GM18858 (cell line): ENCODE data around the gene PDZD4.

Source experiments
- ATAC-seq: cut with Tn5 transposase; IDR thresholded peaks from one replicate; pipeline ENCODE4 v1.9.1; 2021; ENCODE audit not compliant: unreplicated experiment

The PDZD4 gene, protein sequence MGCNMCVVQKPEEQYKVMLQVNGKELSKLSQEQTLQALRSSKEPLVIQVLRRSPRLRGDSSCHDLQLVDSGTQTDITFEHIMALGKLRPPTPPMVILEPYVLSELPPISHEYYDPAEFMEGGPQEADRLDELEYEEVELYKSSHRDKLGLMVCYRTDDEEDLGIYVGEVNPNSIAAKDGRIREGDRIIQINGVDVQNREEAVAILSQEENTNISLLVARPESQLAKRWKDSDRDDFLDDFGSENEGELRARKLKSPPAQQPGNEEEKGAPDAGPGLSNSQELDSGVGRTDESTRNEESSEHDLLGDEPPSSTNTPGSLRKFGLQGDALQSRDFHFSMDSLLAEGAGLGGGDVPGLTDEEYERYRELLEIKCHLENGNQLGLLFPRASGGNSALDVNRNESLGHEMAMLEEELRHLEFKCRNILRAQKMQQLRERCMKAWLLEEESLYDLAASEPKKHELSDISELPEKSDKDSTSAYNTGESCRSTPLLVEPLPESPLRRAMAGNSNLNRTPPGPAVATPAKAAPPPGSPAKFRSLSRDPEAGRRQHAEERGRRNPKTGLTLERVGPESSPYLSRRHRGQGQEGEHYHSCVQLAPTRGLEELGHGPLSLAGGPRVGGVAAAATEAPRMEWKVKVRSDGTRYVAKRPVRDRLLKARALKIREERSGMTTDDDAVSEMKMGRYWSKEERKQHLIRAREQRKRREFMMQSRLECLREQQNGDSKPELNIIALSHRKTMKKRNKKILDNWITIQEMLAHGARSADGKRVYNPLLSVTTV

DNA sequence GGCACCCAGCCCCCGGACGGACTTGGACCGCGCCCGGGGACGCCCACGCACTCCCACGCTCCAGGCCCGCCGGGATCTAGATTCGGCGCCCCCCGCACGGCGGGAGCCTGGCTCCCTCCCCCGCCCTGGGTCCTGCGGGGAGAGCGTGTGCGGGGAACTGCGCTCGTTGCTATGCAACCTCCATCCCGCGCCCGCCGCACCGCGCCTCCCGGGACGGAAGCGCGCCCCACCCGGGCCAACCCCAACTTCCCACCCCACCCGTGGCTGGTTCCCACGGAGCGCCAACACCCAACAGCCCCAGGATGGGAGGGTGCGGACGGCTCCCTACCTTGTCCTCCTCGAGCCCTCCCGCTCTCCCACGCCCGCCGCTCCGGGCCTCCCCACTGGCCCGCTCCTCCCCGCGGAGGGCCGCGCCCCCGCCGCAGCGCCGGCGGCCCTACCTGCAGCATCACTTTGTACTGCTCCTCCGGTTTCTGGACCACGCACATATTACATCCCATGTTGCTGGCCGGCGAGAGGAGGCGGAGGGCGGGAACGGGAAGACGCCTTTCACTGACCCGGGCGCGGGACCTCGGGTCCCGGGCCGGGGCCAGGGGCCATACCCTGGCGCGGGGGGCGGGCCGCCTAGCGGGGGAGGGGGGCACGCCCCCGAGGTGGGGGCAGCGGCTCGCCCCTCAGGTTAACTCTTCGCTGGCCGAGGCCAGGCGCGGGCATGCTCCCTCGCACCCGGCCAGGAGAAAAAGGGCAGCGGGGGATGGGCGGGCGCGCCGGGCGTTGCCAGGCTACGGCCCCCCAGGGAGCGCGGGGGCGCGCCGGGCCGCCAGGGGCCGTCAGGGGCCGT, at the start of gene PDZD4:
Gene PDZD4, minus strand, starts transcription at position 746 of the 841 bp plus-strand sequence. Its CDS starts 246 bp downstream, at position 500.
- ATAC-seq: no peak

DNA sequence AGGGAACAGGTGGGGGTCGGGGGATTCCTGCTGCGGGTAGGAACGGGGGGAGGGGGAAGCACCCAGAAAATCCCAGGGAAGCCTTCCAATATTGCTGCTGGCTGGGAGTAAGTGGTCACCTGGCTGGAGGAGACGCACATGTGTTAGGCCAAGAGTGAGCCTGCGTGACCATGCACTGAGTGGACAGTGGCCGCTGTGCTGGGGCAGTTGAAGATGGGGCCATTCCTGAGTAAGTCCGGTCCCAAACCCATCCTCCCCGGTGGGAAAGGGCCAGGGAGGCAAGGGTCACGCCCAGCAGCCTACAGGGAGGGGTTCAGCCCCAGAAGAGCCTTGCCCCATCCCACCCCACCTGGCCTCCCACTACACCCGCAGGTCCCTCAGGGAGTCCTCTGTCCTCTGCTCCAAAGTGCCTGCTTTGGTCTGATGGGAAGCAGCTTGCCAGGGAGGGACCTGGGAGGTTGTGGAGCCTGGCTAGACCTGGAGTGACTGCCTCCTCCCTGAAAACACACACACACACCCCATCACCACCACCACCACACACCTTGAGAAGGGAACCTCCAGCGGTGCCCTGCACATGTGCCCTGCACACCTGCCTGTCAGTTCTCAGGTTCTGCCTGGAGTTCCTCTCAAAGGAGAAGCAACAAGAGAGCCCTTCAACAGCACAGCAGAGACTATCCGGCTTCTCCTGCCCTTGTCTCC, 49.5 kb upstream of the PDZD4 start:
- ATAC-seq: no peak

DNA sequence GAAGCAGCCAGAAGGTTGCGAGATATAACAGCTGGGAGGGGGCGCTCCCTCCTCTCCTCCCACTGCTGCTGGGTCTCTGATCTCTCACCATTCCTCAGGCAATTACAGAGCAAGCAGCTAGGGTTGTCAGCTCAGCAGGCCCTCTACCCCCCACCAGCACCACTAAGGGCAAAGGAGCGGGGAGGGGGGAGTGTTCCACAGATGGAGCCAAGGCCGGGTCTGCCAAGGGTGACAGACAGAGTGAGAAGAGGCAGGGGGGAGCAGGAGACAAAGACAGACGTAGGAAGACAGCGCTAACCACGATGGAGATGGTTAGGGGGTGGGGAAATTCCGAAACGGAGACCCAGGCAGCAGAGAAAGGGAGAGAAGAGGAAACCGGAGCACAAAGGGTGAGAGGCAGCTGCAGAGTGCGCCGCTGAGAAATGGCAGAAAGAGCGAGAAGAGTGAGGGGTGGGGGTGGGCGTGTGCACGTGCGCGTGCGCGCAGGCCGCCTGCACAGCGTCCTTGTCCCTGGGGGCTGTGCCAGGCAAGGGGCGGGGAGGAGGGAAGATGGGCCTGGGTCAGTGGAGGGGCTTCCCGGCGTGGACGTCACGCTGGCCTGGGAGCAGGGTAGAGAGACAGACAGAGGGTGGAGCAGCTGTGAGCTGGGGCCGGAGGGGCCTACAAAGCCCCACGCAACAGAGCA, 48.8 kb upstream of the PDZD4 start:
- ATAC-seq: no peak

DNA sequence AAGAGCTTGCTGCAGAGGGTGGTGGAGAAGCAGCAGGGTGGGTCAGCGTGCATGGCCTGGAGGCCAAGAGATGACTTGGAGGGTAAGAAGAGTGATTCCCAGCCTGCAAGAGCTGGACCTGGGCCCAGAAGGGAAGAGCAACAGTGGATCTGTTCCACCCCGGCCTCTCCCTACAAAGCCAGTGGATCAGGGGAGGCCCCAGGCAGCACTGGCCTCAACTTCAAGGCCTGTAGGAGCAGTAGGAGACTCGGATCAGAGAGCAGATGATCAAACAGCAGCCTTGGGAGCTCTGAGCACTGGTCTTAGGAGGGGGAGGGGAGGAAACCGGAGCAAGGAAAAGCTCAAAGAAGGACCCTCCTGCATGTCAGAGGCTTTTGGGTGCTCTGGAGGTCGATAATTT, 48.0 kb upstream of the PDZD4 start:
- ATAC-seq: no peak

DNA sequence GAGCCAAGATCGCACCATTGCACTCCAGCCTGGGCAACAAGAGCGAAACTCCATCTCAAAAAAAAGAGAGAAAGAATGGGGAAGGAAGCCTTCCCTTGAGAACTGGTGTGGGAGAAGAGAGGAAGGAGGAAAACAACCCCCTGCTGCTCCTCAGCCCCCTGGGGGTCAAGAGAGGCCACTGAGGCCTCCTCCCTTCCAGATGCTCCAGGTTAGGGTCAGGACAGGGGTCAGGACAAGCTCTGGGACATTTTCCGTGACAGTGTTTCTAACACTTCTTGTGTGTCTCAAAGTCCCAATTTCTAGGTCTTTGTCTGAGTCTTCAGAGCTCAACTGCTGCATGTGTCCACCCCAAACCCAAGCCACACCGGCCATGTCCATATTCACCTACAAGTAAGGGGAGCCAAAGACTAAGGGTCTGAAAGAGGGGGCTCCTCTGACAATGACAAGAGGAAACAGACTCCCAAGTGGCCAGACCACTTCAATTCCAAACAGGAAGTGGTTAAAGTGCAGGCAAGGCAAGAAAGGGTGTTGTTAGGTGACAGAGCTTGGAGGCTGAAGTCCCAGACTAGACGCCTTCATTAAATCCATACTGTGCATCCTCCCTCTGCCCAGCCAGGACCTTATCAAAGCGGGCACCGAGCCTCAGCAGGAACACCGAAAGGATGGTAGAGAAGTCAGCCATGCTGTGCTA, 47.4 kb upstream of the PDZD4 start:
- no peak for ATAC-seq

DNA sequence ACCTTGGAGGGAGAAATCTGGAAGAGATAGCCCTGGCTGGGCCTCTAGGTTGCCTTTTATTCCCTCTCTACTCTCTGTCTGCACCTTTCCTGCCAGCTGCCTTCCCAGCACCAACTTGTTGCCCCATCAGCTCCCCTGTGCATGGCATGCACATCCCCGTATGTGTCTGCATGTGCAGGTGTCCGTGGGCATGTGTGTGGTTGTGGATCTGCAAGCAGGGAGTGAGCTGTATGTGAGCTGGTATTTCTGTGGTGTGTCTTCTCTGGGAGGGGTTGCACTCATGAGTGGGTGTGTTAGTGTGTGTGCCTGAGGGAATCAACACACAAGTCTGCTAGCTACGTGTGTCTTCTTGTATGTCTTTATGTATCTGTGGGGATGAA, 45.8 kb upstream of the PDZD4 start:
- no peak for ATAC-seq

DNA sequence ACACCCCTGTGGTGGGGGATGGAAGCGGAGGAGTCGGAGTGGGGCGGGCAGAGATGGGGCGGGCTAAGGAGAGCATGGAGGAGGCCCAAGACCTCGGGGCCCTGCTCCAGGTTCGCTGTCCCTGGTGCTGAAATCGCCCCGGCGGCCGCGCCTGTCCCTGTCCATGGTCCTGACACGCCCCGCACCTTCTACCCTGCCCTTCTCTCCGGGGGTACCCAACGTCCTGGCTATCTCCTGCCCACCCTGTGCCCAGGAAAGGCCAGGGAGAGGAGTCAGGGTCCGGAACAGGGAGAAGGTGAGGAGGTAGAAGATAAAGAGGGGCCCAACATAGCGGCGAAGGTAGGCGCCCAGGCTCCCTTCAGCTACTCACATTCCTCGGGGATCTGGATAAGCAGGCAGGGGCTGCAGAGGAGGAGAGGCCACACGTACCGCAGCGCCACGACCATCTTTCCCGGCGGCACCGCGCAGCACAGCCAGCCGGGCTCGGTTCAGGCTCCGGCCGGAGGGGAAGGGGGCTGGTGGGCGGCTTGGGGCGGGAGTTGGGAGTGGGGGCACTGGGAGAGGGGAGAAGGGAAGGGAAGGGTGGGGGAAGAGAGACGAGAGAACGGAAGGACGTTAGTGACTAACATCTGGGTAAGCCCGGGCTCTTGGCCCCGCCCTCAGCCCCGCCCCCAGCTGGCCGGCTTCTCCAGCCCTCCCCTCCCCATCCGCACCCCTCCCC, 45.2 kb upstream of the PDZD4 start:
- no peak for ATAC-seq

DNA sequence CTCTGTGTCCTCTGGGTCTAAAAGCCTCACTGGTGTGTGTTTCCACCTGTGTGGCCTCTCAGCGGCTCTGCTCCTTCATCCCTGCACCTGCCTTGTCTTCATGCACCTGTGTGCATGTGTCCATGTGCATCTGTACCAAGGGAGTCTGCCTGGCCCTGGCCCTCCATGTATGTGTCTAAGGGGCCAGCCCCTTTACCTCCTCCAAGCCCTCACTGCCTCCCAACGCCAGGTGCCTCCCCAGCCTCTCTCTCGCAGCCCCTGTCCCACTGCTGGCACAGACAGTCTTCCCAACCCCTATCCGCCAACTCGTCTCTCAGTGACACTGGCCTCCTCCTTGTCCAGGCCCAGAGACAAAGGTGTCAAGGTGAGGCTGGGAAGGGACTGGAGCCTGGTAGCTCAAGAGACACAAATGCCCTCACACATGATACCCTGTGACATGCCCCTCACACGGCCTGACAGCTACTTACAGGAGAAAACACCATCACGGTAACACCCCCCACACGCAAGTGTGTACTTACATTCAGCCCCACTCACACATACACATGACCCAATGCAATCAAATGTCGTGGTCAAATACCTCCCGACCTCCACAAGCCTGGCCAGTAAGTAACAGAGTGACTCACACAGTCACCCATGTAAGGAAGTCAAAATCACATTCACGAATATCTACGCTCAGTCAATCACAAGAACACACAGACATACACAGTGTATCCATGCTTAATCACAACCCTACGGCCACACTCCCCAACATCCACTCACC, 44.2 kb upstream of the PDZD4 start:
- no peak for ATAC-seq

DNA sequence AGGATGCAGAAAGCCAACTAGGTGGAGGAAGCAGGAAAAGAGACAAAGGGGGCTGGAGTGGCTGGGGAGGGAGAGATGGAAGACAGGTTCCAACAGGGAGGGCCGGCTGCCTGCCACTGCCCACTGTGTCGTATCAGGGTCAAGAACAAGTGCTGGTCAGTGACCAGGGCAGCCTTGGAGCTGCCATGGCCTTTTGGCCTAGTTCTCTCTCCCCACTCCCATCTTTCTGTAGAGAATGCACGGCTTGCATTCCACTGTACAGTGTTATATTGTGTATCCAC, 43.7 kb upstream of the PDZD4 start:
- ATAC-seq: no peak

DNA sequence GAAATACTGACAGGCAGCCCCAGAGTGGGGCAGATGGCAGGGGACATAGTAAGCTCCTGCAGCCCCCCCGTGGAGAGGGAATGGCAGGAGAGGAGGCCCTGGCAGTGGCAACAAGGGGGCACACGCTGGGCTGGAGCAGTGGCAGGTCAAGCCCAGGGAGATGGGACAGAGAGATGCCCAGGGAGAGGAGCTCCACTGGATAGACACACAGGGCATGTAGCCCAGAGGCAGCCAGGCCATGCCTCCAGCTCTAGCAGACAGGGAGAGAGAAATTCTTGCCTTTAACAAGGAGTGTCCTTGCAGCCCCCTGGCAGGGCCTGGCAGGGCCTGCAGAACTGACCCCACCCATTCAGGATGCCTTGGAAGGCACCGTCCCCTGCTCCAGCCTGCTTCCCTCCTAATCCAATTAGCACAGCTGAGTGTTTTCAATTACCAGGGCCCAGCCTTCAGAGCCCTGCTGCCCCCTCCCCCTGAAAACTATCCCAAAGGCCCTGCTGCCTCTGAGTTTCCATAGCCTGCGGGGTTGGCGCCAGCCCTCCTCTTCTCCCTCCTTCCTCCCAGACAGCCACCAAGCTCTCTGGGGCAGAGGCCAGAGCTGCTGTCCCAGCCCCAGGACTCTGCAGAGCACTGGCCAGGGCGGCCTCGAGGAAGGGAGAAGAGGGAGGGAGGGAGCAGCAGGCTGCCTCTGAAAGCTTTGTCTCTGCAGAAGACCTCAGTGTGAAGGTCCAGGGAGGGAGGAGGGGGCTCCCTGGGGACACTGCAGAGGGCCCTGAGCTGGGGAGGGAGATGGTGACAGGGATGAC, 43.1 kb upstream of the PDZD4 start:
- no peak for ATAC-seq

DNA sequence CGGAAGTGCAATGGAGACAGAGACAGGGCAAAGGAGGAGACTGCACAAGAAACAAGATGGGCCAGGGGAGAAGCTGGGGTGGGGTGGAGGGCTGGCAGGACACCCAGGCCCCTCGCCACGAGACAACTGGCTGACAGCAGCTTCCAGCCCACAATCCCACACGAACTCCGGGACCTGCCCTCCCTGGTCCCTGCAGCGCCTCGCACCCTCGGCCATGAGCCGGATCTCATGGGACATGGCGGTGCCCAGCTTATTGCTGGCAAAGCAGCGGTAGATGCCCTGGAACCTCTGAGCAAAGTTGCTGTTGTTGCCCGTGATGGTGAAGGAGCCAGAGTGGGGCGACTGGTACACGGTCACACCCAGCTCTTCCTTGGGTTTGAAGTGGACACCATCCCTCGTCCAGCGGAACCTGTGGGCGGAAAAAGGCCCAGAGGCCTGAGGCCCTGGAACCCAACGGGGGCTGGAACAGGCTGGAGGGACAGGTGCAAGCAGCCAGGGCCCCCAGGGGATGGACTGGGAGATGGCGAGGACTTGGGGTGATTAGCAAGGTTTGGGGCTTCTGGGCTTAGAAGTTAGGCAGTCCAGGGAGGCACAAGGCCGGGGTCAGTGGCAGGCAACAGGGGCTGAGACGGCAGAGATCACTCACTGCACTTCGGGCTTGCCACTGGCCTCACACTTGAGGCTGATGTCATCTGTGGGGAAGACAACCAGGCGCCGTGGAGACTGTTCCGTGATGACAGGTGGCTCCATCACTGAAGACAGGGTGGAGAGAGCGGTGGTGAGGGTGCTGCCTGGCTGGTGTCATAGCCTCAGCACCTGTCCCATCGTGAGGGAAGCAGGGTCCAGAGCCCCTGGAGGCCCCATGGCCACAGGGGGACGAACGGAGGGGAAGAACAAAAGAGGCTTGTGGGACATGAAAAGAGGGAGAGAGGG, 41.9 kb upstream of the PDZD4 start:
- ATAC-seq: no peak

DNA sequence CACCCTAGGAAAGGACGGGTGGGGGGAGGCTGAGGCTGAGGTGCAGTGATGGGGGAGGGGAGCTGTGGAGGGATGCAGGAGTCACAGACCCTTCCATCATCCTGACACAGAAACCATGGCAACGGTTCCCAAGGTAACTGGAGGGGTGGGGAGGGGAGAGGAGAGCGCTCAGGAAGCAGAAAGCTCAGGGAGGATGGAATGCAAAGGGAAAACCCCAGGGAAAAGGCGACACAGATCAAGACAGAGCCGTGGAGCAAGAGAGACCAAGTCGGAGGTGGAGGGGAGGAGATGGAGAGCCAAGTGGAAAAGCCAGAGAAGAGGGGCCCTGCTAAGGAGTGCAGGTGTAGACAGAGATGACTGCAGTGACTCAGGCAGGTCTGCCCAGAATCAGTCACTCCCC, 41.1 kb upstream of the PDZD4 start:
- no peak for ATAC-seq

DNA sequence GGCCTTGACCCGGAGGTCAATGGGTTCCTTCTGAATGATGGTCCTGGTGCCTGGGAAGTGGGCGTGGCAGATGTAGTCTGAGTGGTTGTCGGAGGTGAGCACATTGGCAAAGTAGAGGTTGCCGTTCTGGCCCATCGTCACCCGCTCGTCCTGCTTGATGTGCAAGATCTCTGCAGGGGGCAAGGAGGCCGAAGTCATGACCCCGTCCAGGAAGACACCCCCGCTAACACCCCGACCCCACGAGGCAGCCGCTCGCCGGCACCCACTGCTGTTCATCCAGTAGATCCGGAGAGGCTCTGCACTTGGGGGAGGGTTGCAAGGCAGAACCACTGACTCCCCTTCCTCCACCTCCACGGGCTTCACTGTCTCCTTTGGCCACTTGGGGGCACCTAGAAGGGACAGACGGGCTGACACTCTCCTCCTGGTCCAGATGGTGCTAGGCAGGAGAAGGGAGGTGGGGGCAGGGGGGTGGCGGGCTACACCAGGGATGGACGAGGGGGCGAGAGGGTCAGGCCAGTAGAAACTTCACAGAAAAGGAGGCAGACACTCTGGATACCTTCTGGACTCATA, 40.5 kb upstream of the PDZD4 start:
- no peak for ATAC-seq

DNA sequence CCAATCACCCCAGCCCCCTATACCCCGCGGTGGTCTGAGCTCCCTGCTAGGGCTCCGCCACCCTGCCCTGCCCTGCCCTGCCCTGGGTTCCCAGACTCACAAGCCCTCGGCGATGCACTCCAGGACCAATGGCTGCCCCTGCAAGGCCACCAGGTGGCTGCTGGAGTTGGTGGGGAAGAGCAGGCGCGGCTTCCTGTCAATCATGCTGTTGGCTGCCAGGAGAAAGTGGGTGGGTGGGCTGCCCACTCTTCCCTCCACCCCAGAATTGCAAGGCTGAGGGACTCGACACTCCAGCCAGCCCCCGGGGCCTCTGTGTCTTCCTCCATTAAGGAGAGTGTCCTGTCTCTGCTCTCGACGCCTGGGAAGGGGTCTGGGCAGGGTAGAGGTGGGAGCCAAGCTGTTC, 39.9 kb upstream of the PDZD4 start:
- ATAC-seq: no peak

DNA sequence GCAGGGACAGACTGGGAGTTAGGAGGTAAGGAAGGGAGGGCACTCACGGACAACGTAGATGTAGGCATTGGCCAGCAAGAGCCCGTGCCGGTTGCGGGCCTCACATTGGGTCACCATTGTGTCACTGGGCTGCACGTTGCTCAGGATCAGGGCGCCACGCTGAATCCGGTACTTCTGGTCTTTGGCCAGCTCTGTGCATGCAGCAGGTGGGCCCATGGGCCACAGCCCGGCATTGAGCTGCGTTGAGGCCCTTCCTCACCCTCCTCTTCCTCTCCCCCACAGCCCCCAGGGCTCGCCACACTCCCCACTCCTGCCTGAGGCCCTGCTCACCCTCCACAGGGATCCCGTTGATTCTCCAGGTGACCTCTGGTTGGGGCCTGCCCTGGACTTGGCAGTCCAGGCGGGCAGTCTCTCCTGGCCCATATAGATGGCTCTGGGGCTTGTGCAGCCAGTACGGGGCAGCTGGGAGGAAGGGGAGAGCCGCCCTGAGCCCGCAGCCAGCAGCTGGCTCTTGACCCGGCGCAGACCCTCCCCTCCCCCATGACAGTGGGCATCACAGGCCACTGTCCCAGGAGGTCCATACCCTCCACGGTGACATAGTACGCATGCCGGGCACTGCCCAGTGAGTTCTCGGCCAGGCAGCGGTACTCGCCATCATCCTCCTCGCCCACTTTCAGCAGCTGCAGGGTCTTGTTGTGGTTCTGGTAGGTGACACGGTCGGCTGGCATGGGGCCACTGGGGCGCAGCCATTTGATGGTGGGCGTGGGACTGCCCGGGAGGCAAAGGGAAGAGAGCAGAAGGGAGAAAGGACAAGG, 39.3 kb upstream of the PDZD4 start:
- no peak for ATAC-seq
